Upper lobe of left lung (tissue), 4 donors: ENCODE measurements around the gene KCNJ11.

Experiments used
- POLR2A ChIP-seq, 4 donors: fragments of 450-650 bp; IDR thresholded peaks; one replicate each; pipeline ENCODE4 v1.5.1; 2016 to 2017; ENCODE audit warnings: antibody characterized with exemption in 4 of 4, mild to moderate bottlenecking in 2 of 4
- TF ChIP-seq, protein P1 (sequence below), 6 experiments: fragments of 450-650 bp in 4 of 6; fragments of 200-600 bp in 2 of 6; sonication (generic) in 2 of 6; IDR thresholded peaks; one replicate each; pipeline ENCODE4 v1.5.1; 2016 to 2019; ENCODE audit warnings: antibody characterized with exemption in 6 of 6

- no peak for TF ChIP-seq POLR2A (IDR thresholded peaks at IDR 0.05)
- TF ChIP-seq, protein P1, sequence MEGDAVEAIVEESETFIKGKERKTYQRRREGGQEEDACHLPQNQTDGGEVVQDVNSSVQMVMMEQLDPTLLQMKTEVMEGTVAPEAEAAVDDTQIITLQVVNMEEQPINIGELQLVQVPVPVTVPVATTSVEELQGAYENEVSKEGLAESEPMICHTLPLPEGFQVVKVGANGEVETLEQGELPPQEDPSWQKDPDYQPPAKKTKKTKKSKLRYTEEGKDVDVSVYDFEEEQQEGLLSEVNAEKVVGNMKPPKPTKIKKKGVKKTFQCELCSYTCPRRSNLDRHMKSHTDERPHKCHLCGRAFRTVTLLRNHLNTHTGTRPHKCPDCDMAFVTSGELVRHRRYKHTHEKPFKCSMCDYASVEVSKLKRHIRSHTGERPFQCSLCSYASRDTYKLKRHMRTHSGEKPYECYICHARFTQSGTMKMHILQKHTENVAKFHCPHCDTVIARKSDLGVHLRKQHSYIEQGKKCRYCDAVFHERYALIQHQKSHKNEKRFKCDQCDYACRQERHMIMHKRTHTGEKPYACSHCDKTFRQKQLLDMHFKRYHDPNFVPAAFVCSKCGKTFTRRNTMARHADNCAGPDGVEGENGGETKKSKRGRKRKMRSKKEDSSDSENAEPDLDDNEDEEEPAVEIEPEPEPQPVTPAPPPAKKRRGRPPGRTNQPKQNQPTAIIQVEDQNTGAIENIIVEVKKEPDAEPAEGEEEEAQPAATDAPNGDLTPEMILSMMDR (IDR thresholded peaks at IDR 0.05), result no peak
Observed at GRCh38 chr11:17369094-17369493, 19.4 kb downstream of the KCNJ11 start.
